Measurements from ENCODE around the gene ITPR2. TPM values are rescaled to one million over a fixed set of nuclear protein-coding genes. Genes with fewer than 3 reads are reported as not detected.

Gene ITPR2
- total RNA-seq = 20.9 and 23.4 TPM in 2 replicates

DNA sequence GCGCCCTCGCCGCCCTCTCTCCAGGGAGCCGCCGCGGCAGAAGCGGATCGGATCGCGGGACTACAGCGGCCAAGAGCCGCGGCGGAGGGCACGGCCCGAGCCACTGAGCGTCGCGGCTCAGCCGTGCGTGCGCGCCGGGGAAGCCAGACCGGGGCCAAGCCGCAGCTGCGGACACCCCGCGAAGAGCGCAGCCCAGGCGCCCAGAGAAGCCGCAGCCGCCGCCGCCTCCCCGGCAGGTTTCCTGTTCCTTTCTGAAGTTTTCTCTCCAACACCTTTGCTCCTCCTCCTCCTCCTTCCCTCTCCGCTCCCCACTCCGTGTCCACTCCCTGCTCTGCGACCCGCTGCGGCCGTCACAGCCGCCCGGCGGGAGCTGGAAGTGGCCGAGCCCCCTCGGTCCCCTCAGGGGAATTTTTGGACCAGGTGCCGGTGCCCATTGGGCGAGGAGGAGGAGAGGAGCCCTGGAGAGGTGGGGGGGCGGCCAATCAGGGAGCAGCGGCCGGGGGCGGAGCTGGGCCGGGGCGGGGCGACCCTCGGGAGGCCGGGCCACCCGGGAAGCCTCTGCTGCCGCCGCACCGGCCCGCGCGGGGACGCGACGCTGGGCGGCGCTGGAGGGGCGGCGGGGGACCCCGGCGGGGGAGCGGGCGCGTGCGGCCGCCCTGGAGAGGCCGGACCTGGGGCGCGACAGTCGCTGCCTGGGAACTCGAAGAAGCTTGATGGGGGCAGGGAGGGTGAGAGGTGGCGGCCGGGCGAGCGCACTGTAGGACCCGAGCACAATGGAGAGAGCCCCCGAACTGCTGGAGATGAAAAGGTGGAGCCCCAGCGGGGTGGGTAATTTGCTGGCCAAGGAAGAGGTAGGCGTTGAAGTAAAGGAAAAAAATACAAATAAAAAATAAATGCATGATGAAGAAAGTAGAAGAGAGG, at the start of gene ITPR2:
TSS of gene ITPR2 (minus strand) at position 373 of the 921 bp plus-strand sequence. CDS start 413 bp downstream, outside the sequence.

Small RNA genes within 50 kb of the gene (small RNA-seq; reads per million reads assigned to genes)
- not detected for gene RNA5SP354

Other genes starting within 250 kb of the ITPR2 start
- gene INTS13, start 104.8 kb upstream of the ITPR2 start, total RNA-seq = 21.6 and 26.9 TPM in 2 replicates
- 28.8 and 35.2 TPM in 2 replicates for gene FGFR1OP2, start 105.3 kb upstream of the ITPR2 start, total RNA-seq
- gene TM7SF3, start 181.2 kb upstream of the ITPR2 start, total RNA-seq = 50.8 and 51.2 TPM in 2 replicates
- 48.5 and 57.3 TPM in 2 replicates for gene MED21, start 189.4 kb upstream of the ITPR2 start, total RNA-seq
- not detected in 2 replicates for gene C12orf71, start 249.4 kb upstream of the ITPR2 start, total RNA-seq

All from hair follicle dermal papilla cell (primary cell).